GM19239 (cell line): ENCODE measurements around the gene SSH3.

Experiments used
- DNase-seq: peaks from one replicate; pipeline ENCODE4 v3.0.0; 2011; ENCODE audit warnings: low spot score; ENCODE audit not compliant: insufficient read length
- FAIRE-seq: peaks from 2 replicates; lab custom pipeline; 2011; peaks lifted over from hg19 to GRCh38; lab: Jason Lieb, UNC

SSH3 gene

DNA sequence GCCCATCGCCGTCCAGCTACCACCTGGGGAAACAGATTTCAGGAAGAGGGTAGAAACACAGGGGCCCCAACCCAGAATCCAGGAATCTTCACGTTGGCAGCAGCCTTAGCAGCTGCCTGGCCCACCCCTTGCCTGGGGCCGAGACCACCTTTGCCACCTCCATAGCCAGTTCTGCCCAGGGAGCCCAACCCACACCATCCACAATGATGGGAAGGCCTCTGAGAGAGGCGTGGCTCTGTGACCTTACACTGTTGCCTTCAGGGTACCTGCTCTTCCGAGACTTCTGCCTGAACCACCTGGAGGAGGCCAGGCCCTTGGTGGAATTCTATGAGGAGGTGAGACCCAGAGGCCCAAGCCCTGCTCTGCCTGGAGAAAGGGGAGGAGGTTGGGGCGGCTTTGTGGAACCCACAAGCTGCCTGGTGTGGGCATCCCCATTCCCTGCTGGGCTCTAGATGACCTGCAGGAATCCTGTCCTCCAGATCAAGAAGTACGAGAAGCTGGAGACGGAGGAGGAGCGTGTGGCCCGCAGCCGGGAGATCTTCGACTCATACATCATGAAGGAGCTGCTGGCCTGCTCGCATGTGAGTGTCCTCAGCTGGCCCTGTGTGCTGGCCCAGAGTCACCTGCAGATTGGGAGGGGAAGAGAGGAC is 24.3 kb upstream of the SSH3 start:
- no peak for FAIRE-seq
- DNase-seq = no peak

DNA sequence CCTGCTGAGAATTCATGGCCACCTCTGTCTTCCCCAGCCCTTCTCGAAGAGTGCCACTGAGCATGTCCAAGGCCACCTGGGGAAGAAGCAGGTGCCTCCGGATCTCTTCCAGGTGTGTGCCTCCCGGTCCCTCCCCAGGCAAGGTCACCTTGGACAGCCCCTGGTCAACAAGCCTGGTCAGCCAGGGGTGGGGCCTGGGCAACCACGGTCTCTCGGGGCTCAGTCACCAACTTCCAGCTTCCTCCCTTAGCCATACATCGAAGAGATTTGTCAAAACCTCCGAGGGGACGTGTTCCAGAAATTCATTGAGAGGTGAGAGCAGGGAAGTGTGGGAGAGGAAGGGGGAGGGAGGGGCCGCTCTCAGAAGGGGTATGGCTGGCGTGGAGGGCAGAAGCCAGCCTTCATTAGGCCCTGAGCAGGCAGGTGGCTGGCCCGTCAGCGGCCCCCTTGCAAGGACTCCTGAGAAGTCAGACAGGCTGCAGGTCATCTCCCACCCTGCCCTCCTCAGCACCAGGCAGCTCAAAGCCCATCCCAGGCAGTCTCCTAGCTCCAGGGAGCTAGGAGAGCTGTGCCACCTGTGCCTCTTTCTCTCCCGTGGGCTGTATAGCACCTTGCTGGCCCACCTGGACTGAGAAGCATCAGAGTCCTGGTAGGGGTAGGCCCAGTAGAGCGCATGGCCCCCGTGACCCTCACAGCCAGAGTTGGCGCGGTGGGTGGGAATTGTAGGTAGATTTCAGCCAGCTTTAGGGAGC is 23.6 kb upstream of the SSH3 start:
- FAIRE-seq (no peak), DNase-seq (no peak)

DNA sequence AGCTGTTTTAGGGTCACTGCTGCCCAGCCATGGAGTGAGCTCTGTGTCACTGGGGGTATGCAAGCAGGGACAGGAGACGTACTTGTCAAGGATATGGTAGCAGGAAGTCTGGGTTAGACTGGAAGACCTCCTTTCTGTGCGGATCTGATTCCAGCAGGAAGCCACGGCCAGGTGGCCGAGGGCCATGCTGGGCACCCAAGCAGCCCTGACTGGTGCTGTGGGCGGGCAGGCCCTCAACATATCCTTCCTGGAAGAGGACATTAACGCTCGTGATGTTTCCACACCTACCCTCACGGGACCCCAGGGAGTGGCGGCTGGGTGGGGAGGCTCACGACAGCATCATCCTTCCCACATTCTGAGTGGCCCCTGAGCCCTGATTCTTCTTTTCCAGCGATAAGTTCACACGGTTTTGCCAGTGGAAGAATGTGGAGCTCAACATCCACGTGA is 23.0 kb upstream of the SSH3 start:
- DNase-seq (no peak), FAIRE-seq (no peak)

DNA sequence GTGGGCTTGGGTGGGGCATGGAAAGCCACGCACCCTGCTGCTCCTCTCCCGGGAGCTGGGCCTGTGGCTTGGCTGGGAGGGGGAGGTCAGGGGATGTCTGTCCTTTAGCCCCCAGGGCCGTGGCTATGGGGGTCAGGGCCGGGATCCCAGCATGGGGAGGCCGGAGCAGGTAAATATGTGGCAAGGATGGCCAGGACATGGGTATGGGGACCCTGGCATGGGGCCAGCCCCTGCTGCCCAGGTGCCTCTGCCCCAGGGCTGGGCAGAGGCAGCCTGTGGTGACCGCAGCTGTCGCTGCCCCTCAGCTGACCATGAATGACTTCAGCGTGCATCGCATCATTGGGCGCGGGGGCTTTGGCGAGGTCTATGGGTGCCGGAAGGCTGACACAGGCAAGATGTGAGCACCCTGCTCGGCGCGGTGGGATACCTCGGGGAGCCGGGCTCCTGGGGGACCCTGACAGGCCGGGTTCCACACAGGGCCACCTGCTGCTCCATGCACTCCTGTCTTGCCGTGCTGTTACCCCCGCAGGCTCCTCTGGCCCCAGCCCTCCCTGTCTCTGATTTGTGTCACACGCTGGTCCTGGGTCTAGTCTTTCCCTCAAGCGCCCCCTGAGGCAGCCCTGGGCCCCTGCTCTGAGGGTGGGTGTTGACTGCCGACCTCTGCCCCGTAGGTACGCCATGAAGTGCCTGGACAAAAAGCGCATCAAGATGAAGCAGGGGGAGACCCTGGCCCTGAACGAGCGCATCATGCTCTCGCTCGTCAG is 22.4 kb upstream of the SSH3 start:
- no peak for FAIRE-seq
- DNase-seq = no peak

DNA sequence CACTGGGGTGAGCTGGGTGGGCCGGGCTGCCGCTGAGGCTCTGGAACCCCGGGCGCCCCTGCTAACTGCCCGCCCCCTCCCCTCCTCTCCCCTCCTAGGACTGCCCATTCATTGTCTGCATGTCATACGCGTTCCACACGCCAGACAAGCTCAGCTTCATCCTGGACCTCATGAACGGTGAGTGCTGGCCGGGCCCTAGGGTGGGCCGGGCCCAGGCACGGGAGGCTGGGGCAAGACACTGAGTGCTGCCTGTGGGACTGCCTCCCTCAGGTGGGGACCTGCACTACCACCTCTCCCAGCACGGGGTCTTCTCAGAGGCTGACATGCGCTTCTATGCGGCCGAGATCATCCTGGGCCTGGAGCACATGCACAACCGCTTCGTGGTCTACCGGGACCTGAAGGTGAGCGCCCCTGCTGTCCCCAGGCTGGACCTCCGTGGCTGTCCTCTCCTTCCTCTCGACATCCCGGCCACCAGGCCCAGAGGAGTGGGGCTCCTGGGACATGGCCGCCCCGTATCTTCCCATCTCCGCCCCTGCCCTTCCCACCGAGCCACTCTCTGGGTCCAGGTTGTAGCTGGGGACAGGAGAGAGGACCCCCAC is 21.7 kb upstream of the SSH3 start:
- FAIRE-seq (no peak), DNase-seq (no peak)

DNA sequence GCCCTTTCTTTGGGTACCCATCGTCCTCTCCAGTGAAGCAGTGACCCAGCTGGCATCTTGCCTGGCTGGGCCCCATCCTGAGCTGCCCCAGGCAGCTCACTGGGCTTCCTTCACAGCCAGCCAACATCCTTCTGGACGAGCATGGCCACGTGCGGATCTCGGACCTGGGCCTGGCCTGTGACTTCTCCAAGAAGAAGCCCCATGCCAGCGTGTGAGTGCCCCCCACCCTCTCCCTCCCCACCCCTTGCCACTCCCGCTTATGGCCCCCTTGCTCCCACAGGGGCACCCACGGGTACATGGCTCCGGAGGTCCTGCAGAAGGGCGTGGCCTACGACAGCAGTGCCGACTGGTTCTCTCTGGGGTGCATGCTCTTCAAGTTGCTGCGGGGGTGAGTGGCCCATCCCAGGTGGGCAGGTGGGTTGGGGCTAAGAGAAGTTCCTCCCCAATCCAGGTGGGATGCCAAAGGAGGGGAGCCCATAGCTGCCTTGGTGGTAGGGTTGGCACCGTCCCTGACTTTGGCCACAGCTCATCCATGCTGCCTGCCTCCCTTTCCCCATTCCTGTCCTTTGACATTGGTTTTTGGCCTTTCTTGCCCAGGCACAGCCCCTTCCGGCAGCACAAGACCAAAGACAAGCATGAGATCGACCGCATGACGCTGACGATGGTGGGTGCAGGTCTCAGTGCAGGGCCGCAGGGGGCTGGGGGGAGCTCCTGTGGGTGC is 21.0 kb upstream of the SSH3 start:
- FAIRE-seq = no peak
- DNase-seq = no peak

DNA sequence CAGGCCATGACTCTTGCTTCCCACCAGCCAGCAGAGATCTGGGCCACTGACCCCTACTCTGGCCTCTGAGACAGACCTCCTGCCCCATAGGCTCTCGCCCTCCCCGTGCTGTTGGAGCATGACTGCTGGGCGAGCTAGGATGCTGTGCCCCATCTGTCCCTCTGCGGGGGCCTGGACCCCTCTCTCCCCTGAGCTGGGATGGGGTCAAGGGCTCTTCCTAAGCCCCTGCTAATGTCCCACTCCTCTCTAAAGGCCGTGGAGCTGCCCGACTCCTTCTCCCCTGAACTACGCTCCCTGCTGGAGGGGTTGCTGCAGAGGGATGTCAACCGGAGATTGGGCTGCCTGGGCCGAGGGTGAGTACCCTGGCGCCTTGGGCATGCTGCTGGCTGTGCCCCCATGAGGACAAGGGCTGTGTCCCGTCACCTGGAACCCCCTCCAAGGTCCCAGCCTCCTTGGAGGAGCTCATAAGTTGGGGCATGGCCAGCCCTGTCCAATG is 20.4 kb upstream of the SSH3 start:
- no peak for FAIRE-seq
- no peak for DNase-seq

DNA sequence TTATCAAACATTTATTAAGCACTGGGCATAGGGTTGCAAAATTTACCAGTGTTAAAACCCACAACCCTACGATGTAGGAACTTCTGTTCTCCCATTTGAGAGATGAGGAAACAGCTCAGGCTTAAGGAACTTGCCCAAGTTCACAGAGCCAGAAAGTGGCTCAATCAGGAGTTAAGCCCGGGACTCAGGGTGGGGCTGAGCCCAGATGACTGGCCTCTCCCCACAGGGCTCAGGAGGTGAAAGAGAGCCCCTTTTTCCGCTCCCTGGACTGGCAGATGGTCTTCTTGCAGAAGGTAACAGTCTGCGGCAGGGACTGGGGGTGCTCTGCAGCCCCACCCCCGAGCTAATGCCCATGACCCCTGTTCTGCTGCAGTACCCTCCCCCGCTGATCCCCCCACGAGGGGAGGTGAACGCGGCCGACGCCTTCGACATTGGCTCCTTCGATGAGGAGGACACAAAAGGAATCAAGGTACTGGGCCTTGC is 19.8 kb upstream of the SSH3 start:
- no peak for FAIRE-seq
- no peak for DNase-seq

DNA sequence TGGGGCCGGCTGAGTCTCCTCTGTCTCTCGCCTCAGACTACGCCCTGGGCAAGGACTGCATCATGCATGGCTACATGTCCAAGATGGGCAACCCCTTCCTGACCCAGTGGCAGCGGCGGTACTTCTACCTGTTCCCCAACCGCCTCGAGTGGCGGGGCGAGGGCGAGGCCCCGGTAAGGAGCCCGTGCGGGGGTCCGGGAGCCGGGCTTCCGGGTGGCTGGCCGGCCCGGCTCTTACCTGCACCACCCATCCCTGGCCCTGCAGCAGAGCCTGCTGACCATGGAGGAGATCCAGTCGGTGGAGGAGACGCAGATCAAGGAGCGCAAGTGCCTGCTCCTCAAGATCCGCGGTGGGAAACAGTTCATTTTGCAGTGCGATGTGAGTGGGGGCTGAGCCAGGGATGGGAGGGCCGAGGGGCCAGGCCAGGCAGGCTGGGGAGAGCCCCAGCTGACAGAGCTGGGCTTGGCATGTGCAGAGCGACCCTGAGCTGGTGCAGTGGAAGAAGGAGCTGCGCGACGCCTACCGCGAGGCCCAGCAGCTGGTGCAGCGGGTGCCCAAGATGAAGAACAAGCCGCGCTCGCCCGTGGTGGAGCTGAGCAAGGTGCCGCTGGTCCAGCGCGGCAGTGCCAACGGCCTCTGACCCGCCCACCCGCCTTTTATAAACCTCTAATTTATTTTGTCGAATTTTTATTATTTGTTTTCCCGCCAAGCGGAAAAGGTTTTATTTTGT is 18.4 kb upstream of the SSH3 start:
- no peak for FAIRE-seq
- DNase-seq = no peak

DNA sequence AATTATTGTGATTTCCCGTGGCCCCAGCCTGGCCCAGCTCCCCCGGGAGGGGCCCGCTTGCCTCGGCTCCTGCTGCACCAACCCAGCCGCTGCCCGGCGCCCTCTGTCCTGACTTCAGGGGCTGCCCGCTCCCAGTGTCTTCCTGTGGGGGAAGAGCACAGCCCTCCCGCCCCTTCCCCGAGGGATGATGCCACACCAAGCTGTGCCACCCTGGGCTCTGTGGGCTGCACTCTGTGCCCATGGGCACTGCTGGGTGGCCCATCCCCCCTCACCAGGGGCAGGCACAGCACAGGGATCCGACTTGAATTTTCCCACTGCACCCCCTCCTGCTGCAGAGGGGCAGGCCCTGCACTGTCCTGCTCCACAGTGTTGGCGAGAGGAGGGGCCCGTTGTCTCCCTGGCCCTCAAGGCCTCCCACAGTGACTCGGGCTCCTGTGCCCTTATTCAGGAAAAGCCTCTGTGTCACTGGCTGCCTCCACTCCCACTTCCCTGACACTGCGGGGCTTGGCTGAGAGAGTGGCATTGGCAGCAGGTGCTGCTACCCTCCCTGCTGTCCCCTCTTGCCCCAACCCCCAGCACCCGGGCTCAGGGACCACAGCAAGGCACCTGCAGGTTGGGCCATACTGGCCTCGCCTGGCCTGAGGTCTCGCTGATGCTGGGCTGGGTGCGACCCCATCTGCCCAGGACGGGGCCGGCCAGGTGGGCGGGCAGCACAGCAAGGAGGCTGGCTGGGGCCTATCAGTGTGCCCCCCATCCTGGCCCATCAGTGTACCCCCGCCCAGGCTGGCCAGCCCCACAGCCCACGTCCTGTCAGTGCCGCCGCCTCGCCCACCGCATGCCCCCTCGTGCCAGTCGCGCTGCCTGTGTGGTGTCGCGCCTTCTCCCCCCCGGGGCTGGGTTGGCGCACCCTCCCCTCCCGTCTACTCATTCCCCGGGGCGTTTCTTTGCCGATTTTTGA is 17.5 kb upstream of the SSH3 start:
- DNase-seq = no peak
- FAIRE-seq = no peak

DNA sequence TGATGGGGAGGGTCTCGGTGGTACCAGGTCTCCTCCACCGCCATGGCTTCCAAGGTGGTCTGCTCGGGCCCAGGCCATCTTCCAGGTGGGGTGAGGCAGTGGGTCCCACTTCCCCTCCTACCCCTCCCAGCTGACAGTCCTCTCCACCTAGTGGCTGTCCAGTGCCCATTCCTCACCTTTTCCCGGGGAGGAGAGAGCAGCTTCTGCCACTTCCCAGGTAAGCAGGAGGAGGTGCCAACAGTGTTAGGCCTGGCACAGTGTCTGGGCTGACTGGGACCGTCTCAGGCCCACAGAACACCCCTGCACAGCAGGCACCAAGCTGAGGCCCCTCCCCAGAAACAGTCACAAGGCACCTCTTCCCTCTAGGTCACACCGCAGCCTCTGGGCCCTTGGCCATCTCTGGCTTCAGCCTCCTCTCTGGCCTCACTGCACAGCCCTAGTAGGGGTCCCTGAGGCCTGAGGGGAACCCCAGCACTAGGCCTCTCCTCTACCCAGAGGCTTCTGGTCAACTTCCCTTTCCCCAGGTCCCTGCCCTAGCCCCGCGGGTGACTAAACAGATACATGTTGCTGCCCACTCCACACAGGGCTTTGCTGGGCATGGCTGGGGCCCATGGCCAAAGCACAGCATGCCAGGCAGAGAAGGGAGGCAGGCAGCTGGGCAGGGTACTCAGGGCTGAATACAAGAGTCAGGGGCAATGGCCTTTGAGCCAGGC is 16.6 kb upstream of the SSH3 start:
- FAIRE-seq (no peak), DNase-seq (no peak)

DNA sequence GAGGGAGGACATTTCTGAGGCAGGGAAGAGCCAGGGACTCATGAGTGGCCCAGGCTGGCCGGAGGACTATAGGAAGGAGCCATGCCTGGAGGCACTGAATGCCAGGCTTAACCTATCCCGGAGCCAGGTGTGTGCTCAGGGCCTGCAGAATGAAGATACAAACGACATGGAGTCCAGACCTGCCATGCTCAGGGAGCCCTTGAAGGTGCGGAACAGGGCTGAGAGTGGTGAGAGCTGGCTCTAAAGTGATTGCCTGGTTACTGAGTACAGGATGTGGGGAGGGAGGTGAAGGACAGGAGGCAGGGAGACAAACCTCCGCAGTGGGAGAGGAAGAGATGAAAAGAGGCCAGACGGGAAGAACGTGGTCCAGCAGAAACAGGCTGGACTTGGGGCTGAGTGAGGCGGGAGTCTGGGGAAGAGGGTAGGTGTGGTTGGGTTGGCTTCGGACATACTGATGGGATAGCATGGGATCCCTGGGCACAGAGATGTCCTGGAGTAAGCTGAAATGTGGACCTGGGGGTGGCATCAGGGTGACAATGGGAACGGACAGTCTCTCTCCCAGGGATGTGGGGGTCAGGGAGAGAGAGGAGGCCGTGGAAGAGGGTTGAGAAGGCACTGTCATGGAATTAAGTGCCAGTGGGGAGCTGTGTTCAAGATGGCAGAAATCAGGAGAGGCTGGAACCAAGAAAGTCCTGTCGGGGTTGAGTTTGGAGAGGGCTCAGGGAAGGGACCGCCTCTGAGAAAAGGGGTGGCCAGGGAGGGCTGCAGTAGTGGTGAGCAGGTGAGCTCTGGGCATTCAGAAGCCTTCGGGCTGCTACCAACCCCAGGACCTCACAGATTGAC is 15.8 kb upstream of the SSH3 start:
- no peak for FAIRE-seq
- DNase-seq = no peak

DNA sequence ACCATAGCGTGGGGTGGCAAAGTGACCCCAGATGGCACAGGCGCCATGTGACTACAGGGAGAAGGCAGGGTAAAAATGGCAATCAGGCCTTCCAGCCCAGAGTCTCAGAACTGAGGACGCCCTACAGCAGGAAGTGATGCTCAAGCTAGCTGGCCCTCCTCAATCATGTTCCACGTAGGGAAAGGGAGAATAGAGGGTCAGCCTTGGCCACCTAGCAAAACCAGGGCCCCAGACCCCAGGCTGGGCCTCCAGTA is 15.2 kb upstream of the SSH3 start:
- FAIRE-seq (no peak), DNase-seq (no peak)

DNA sequence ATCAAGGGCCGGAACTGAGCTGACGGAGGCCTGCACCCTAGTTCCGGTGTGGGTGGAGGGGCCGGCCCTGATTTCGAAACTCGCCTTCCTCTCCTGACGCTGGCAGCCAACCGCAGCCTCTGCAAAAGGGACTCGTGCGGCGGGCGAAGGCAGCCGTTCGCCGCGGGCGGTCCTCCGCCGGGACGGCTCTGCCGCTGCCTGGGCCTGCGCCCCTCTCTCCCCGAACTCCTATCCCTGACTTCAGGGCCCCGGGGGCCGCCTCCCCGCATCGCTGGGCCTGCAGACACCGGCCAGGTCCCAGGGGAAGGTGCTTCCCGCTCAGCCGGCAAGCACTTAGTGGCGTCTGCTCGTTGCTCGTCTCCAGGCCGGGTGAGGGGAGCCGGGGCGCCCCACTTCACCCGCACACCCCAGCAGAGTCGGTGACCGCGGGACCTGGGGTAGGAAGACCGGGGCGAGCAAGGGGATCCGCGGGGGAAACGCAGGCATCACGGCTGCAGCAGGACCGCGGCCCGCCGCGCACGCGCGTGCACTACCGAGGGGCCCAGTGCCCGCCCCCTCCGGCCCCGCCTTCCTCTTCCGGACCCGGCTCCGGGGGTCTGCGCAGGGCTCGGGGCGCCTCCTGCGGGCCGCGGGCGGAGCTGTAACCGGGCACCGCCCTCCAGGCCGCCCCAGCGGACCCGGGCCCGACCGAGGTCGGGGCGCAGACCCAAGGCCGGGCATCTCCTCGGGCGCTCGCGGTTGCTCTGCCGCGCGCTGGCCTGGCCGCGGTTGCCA is 14.7 kb upstream of the SSH3 start:
- FAIRE-seq (peak; percentile 99), DNase-seq (peak; percentile 96)

DNA sequence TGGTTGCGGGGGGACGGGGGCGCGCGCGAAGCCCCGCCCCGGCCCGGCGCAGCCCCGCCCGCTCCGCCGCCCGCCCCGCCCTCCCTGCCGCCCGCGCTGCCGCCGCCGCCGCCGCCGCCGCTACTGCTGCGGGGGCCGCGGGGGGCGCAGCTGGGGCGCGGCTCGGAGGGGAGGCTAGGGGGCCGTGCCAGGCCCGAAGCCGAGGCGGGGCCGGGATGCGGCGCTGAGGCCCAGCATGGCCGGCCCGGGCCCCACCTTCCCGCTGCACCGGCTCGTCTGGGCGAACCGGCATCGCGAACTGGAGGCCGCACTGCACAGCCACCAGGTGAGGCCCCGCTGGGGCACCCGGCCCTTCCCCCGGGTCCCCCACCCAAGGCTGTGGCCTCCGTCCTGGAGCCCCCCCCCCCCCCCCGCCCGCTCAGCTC is 14.1 kb upstream of the SSH3 start, which contains the start of gene ANKRD13D:
ANKRD13D (plus strand) TSS at position 78 of the 425 bp plus-strand sequence; CDS start at position 236, 158 bp downstream.
- FAIRE-seq (no peak), DNase-seq (no peak)
